ENCODE results near the gene OSBPL5. TPM values are rescaled to one million over a fixed set of nuclear protein-coding genes. Genes with fewer than 3 reads are reported as not detected.

OSBPL5 gene
- total and polyA plus RNA-seq, 4 donors: 15.2 to 51.5 (median 28.3) TPM

DNA sequence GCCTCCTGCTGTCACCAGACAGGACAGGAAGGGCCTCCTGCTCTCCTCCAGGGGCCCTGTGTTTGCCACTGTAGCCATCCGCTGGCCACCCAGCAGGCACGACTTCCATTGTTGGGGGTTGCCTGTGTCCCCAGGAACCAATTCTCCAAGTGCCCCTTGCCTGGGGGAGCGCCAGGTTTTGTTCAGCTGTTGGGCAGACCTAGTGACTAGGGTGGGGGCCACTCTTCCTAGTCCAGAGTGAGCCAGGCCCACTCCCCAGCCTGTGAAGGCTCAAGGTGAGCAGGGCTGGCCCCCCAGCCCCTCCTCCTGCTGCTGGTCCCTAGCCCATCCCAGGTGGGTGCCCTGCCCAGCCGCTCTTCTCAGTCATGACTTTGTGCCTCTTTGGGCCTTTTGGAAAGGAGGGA lies 30.9 kb downstream of the OSBPL5 start:
- Histone ChIP-seq H3K4me3 (no peak overlapping the region), H3K27me3 (ENCODE audit: control insufficient read depth in 3 of 3, insufficient read depth in 3 of 3, low read length in 2 of 3) (no peaks in the 10 kb centered on the region), H3K9me3 (ENCODE audit: control insufficient read depth in 4 of 4, insufficient read depth in 3 of 4, low read length in 3 of 4) (no peaks in the 10 kb centered on the region), H3K36me3 (ENCODE audit: control insufficient read depth in 4 of 4, insufficient read depth in 4 of 4, low read length in 4 of 4) (peaks cover 0 to 5% (median 0%) of the 10 kb centered on the region in 4 donors), H3K27ac (ENCODE audit: low read depth in 1 of 2, low read length in 1 of 2) (no peak overlapping the region), H3K4me1 (ENCODE audit: control insufficient read depth in 5 of 5, insufficient read depth in 5 of 5, low read length in 5 of 5) (peaks cover 0 to 14% (median 10%) of the 10 kb centered on the region in 5 donors), H3K9ac (ENCODE audit: insufficient read depth in 1 of 2, low read length in 2 of 2) (no peak overlapping the region)
- peak in 1 of 3 donors; percentile 11 for DNase-seq
- no peak for ATAC-seq (ENCODE audit: insufficient read depth, low FRiP score)
- TF ChIP-seq CTCF (IDR thresholded peaks at IDR 0.05; ENCODE audit: control extremely low read depth, extremely low read depth): no peak
- 70 to 85% methylated on average over 4 of the region's 4 CpGs for WGBS, 2 donors

GRCh38 chr11:3133261-3134217 lies 31.6 kb downstream of the OSBPL5 start:
- Histone ChIP-seq H3K36me3 (ENCODE audit: control insufficient read depth in 4 of 4, insufficient read depth in 4 of 4, low read length in 4 of 4) (peaks cover 0 to 5% (median 0%) of the 10 kb centered on the region in 4 donors), H3K9me3 (ENCODE audit: control insufficient read depth in 4 of 4, insufficient read depth in 3 of 4, low read length in 3 of 4) (no peaks in the 10 kb centered on the region), H3K27me3 (ENCODE audit: control insufficient read depth in 3 of 3, insufficient read depth in 3 of 3, low read length in 2 of 3) (no peaks in the 10 kb centered on the region), H3K27ac (ENCODE audit: low read depth in 1 of 2, low read length in 1 of 2) (no peak overlapping the region), H3K4me3 (no peak overlapping the region), H3K4me1 (ENCODE audit: control insufficient read depth in 5 of 5, insufficient read depth in 5 of 5, low read length in 5 of 5) (peaks cover 0 to 14% (median 10%) of the 10 kb centered on the region in 5 donors), H3K9ac (ENCODE audit: insufficient read depth in 1 of 2, low read length in 2 of 2) (no peak overlapping the region)
- WGBS, 2 donors: 72 to 85% methylated on average over 21 to 23 of the region's 23 CpGs
- ATAC-seq (ENCODE audit: insufficient read depth, low FRiP score) (no peak), DNase-seq (peak in 1 of 3 donors; percentile 10)
- no peak for TF ChIP-seq CTCF (IDR thresholded peaks at IDR 0.05; ENCODE audit: control extremely low read depth, extremely low read depth)

GRCh38 chr11:3132831-3133260 lies 32.3 kb downstream of the OSBPL5 start:
- DNase-seq (no peak), ATAC-seq (ENCODE audit: insufficient read depth, low FRiP score) (no peak)
- peaks cover 0 to 14% (median 10%) of the 10 kb centered on the region in 5 donors for H3K4me1 ChIP-seq (ENCODE audit: control insufficient read depth in 5 of 5, insufficient read depth in 5 of 5, low read length in 5 of 5)
- no peak overlapping the region for H3K27ac ChIP-seq (ENCODE audit: low read depth in 1 of 2, low read length in 1 of 2)
- TF ChIP-seq CTCF (IDR thresholded peaks at IDR 0.05; ENCODE audit: control extremely low read depth, extremely low read depth): no peak
- no peak overlapping the region for H3K9ac ChIP-seq (ENCODE audit: insufficient read depth in 1 of 2, low read length in 2 of 2)
- 91 to 92% methylated on average over 8 of the region's 8 CpGs for WGBS, 2 donors
- no peaks in the 10 kb centered on the region for H3K27me3 ChIP-seq (ENCODE audit: control insufficient read depth in 3 of 3, insufficient read depth in 3 of 3, low read length in 2 of 3)
- H3K4me3 ChIP-seq: no peak overlapping the region
- peaks cover 0 to 7% (median 2%) of the 10 kb centered on the region in 4 donors for H3K36me3 ChIP-seq (ENCODE audit: control insufficient read depth in 4 of 4, insufficient read depth in 4 of 4, low read length in 4 of 4)
- no peaks in the 10 kb centered on the region for H3K9me3 ChIP-seq (ENCODE audit: control insufficient read depth in 4 of 4, insufficient read depth in 3 of 4, low read length in 3 of 4)

All from lung (tissue), 12 donors.